Adrenal gland (tissue), 12 donors: Measurements from ENCODE around the gene FAM89B. TPM values are rescaled to one million over a fixed set of nuclear protein-coding genes. Genes with fewer than 3 reads are reported as not detected.

Experiments used
- DNase-seq, 7 donors: peaks; one replicate each; pipeline ENCODE4 v3.0.0-alpha.2; 2019 to 2020
- H3K27ac ChIP-seq, 5 donors: fragments of 200-600 bp; sonication (generic) in 4 of 5; 1 replicate in 3 of 5; 2 replicates in 2 of 5; pipeline versions ENCODE4 v1.5.1 to v1.8.0; 2016 to 2020; ENCODE audit warnings: mild to moderate bottlenecking in 1 of 5
- H3K27me3 ChIP-seq: fragments of 200-600 bp; 2 replicates; pipeline ENCODE4 v1.8.0; 2021
- H3K36me3 ChIP-seq, 2 donors: fragments of 200-600 bp; replicated peaks in 1 of 2; 1 replicate in 1 of 2; 2 replicates in 1 of 2; pipeline versions ENCODE4 v1.5.1 to v1.8.0; 2018 to 2022
- H3K4me1 ChIP-seq, 2 donors: fragments of 200-600 bp; replicated peaks in 1 of 2; 1 replicate in 1 of 2; 2 replicates in 1 of 2; pipeline versions ENCODE4 v1.5.1 to v1.8.0; 2018 to 2021
- H3K4me3 ChIP-seq, 4 donors: fragments of 200-600 bp; sonication (generic) in 3 of 4; one replicate each; pipeline ENCODE4 v1.5.1; 2016 to 2018
- H3K9me3 ChIP-seq, 3 donors: fragments of 200-600 bp; sonication (generic) in 1 of 3; replicated peaks in 1 of 3; 1 replicate in 2 of 3; 2 replicates in 1 of 3; pipeline versions ENCODE4 v1.5.1 to v1.8.0; 2016 to 2021
- CTCF ChIP-seq, 6 experiments: fragments of 450-650 bp in 4 of 6; fragments of 200-600 bp in 2 of 6; sonication (generic) in 1 of 6; IDR thresholded peaks; 1 replicate in 5 of 6; 2 replicates in 1 of 6; pipeline versions ENCODE4 v1.5.1 to v1.8.0; 2016 to 2021; ENCODE audit warnings: antibody characterized with exemption in 6 of 6, mild to moderate bottlenecking in 2 of 6, moderate library complexity in 1 of 6
- POLR2A ChIP-seq, 2 donors: fragments of 450-650 bp; IDR thresholded peaks; one replicate each; pipeline ENCODE4 v1.6.1; 2017; ENCODE audit warnings: antibody characterized with exemption in 2 of 2, mild to moderate bottlenecking in 2 of 2, moderate library complexity in 1 of 2
- WGBS, 4 donors: extraction: QIAGEN DNeasy Blood & Tissue Kit in 2 of 4; methylation state at CpG; one replicate each; pipeline versions ENCODE4 v1.1.5 to v1.1.7; 2013 to 2017; 5-methylcytosine and 5-hydroxymethylcytosine counted together
- intact Hi-C, 2 donors: fragments of 100-400 bp; cut with DNase I; formaldehyde crosslinking; loops; one replicate each; pipeline versions ENCODE4 v1.14.1 to v1.15.0; 2022 to 2023
- polyA plus RNA-seq, 3 donors: library from polyadenylated mRNA; stranded (reverse); fragments of 200-250 nt in 2 of 3; fragments of 350-450 nt in 1 of 3; fragmentation: Illumina TruSeq in 1 of 3; extraction: RNeasy Lipid Tissue Mini Kit (QIAGEN cat#74804) in 1 of 3; gene quantifications; one replicate each; pipeline ENCODE4 v1.2.3, GENCODE V29; 2013 to 2014
- small RNA-seq, 2 donors: library from RNA; depleted of rRNA; stranded (forward); fragments of <200 nt; gene quantifications; one replicate each; pipeline ENCODE3, GENCODE V24; 2016
- total RNA-seq, 9 donors: library from RNA; depleted of rRNA in 4 of 9; stranded (reverse); fragments of >200 nt in 4 of 9; fragments of 120-200 nt in 1 of 9; fragmentation: NEBNext Ultra II Directional in 1 of 9; extraction: Animal tissue kit (Norgen Biotek cat#: 25700) in 1 of 9; gene quantifications; one replicate each; pipeline versions ENCODE4 v1.1.0 to v1.2.4, GENCODE V29; 2013 to 2023
- donor health status: healthy with polysubstance abuse.
- donor health status: Bipolar disorder and iron deficiency.
- donor health status: DM: yes; HTN: yes; CAD: no.
- donor health status: DM: no; HTN: no; CAD: no.
- donor health status: DM: no; HTN: no; CAD: no.
- donor health status: DM: yes; HTN: yes; CAD: no.

FAM89B gene
- total and polyA plus RNA-seq, 12 donors: 7.0 to 77.1 (median 45.9) TPM

- no peaks in the 10 kb centered on the region for H3K9me3 ChIP-seq
- 88 to 97% (median 96%) methylated on average over 7 to 14 of the region's 14 CpGs for WGBS, 4 donors
- H3K4me1 ChIP-seq: no peaks in the 10 kb centered on the region
- intact Hi-C loops: no loop called here
- no peak for DNase-seq
- H3K27me3 ChIP-seq: no peaks in the 10 kb centered on the region
- no peak for TF ChIP-seq POLR2A (IDR thresholded peaks at IDR 0.05)
- no peak for TF ChIP-seq CTCF (IDR thresholded peaks at IDR 0.05)
- no peak overlapping the region for H3K4me3 ChIP-seq
- peaks cover 0 to 96% of the 10 kb centered on the region in 2 donors for H3K36me3 ChIP-seq
- no peak overlapping the region for H3K27ac ChIP-seq
These were observed 50.8 kb downstream of the FAM89B start for GRCh38 chr11:65623177-65623576.

Small RNAs within 50 kb of the gene (small RNA-seq; reads per million reads assigned to genes)
- gene AP001362.1: 0 reads per million in 2 donors

Other genes starting within 250 kb of the FAM89B start
- gene DPF2, start 238.7 kb upstream of the FAM89B start, total RNA-seq: 10 to 100 TPM; 28.3 to 73.7 (median 49.1) TPM
- gene DPF2, start 238.7 kb upstream of the FAM89B start, polyA plus RNA-seq: 10 to 100 TPM; 23.2 to 34.7 (median 30.4) TPM
- gene TIGD3, start 217.8 kb upstream of the FAM89B start, total RNA-seq: under 1 TPM; 0.11 to 0.96 (median 0.33) TPM
- under 1 TPM in 2 of 3 donors, not detected in 1; 0.27 to 0.40 TPM for gene TIGD3, start 217.8 kb upstream of the FAM89B start, polyA plus RNA-seq
- gene SLC25A45, start 189.9 kb upstream of the FAM89B start, total RNA-seq: 10 to 100 TPM in 1 of 9 donors, 1 to 10 TPM in 8; 1.1 to 12.7 (median 6.0) TPM
- 10 to 100 TPM in 2 of 3 donors, 1 to 10 TPM in 1; 2.4 to 21.0 (median 14.7) TPM for gene SLC25A45, start 189.9 kb upstream of the FAM89B start, polyA plus RNA-seq
- 10 to 100 TPM; 17.6 to 52.1 (median 39.6) TPM for gene FRMD8, start 185.9 kb upstream of the FAM89B start, total RNA-seq
- gene FRMD8, start 185.9 kb upstream of the FAM89B start, polyA plus RNA-seq: 10 to 100 TPM in 2 of 3 donors, 1 to 10 TPM in 1; 5.3 to 21.3 (median 20.4) TPM
- 1,000 to 10,000 TPM in 3 of 9 donors, 100 to 1,000 TPM in 4, 10 to 100 TPM in 2; 20.9 to 1,661 (median 217) TPM for gene NEAT1, start 149.7 kb upstream of the FAM89B start, total RNA-seq
- 1,000 to 10,000 TPM in 2 of 3 donors, 100 to 1,000 TPM in 1; 216 to 6,838 (median 2,645) TPM for gene NEAT1, start 149.7 kb upstream of the FAM89B start, polyA plus RNA-seq
- gene MALAT1, start 73.5 kb upstream of the FAM89B start, total RNA-seq: over 10,000 TPM in 5 of 9 donors, 1,000 to 10,000 TPM in 4; 5,921 to 17,143 (median 10,534) TPM
- gene MALAT1, start 73.5 kb upstream of the FAM89B start, polyA plus RNA-seq: 1,000 to 10,000 TPM in 1 of 3 donors, 100 to 1,000 TPM in 2; 237 to 9,519 (median 973) TPM
- 100 to 1,000 TPM; 105 to 240 (median 147) TPM for gene SCYL1, start 47.5 kb upstream of the FAM89B start, total RNA-seq
- 100 to 1,000 TPM in 2 of 3 donors, 10 to 100 TPM in 1; 52.3 to 395 (median 329) TPM for gene SCYL1, start 47.5 kb upstream of the FAM89B start, polyA plus RNA-seq
- 100 to 1,000 TPM in 7 of 9 donors, 10 to 100 TPM in 2; 43.4 to 362 (median 218) TPM for gene LTBP3, start 14.2 kb upstream of the FAM89B start, total RNA-seq
- gene LTBP3, start 14.2 kb upstream of the FAM89B start, polyA plus RNA-seq: 100 to 1,000 TPM in 2 of 3 donors, 10 to 100 TPM in 1; 40.2 to 323 (median 265) TPM
- 10 to 100 TPM; 34.0 to 83.4 (median 51.2) TPM for gene ZNRD2, start 2.1 kb upstream of the FAM89B start, total RNA-seq
- gene ZNRD2, start 2.1 kb upstream of the FAM89B start, polyA plus RNA-seq: 100 to 1,000 TPM in 2 of 3 donors, 1 to 10 TPM in 1; 9.4 to 135 (median 120) TPM
- 10 to 100 TPM; 11.8 to 56.3 (median 35.2) TPM for gene EHBP1L1, start 3.5 kb downstream of the FAM89B start, total RNA-seq
- gene EHBP1L1, start 3.5 kb downstream of the FAM89B start, polyA plus RNA-seq: 10 to 100 TPM in 2 of 3 donors, 1 to 10 TPM in 1; 8.7 to 68.0 (median 33.9) TPM
- 1 to 10 TPM in 1 of 9 donors, under 1 TPM in 4, not detected in 4; 0.06 to 1.5 (median 0.23) TPM for gene KCNK7, start 23.3 kb downstream of the FAM89B start, total RNA-seq
- gene KCNK7, start 23.3 kb downstream of the FAM89B start, polyA plus RNA-seq: 10 to 100 TPM in 1 of 3 donors, 1 to 10 TPM in 1, not detected in 1; 2.4 to 12.5 TPM
- 10 to 100 TPM; 20.7 to 84.4 (median 55.7) TPM for gene MAP3K11, start 41.7 kb downstream of the FAM89B start, total RNA-seq
- gene MAP3K11, start 41.7 kb downstream of the FAM89B start, polyA plus RNA-seq: 100 to 1,000 TPM in 1 of 3 donors, 10 to 100 TPM in 2; 11.1 to 143 (median 85.2) TPM
- gene PCNX3, start 43.2 kb downstream of the FAM89B start, total RNA-seq: 10 to 100 TPM; 11.7 to 45.0 (median 41.2) TPM
- gene PCNX3, start 43.2 kb downstream of the FAM89B start, polyA plus RNA-seq: 10 to 100 TPM in 2 of 3 donors, 1 to 10 TPM in 1; 9.0 to 29.9 (median 19.2) TPM
- gene SIPA1, start 65.6 kb downstream of the FAM89B start, total RNA-seq: 100 to 1,000 TPM in 1 of 9 donors, 10 to 100 TPM in 8; 28.0 to 108 (median 74.1) TPM
- 100 to 1,000 TPM in 2 of 3 donors, 1 to 10 TPM in 1; 8.7 to 377 (median 171) TPM for gene SIPA1, start 65.6 kb downstream of the FAM89B start, polyA plus RNA-seq
- gene RELA, start 90.4 kb downstream of the FAM89B start, total RNA-seq: 10 to 100 TPM; 19.3 to 76.2 (median 69.5) TPM
- 10 to 100 TPM; 38.2 to 64.6 (median 46.7) TPM for gene RELA, start 90.4 kb downstream of the FAM89B start, polyA plus RNA-seq
- 10 to 100 TPM; 55.9 to 89.6 (median 62.8) TPM for gene KAT5, start 139.7 kb downstream of the FAM89B start, total RNA-seq
- gene KAT5, start 139.7 kb downstream of the FAM89B start, polyA plus RNA-seq: 100 to 1,000 TPM in 2 of 3 donors, 10 to 100 TPM in 1; 52.0 to 199 (median 107) TPM
- gene RNASEH2C, start 148.3 kb downstream of the FAM89B start, total RNA-seq: 100 to 1,000 TPM in 6 of 9 donors, 10 to 100 TPM in 3; 69.7 to 170 (median 112) TPM
- gene RNASEH2C, start 148.3 kb downstream of the FAM89B start, polyA plus RNA-seq: 100 to 1,000 TPM in 1 of 3 donors, 10 to 100 TPM in 2; 13.5 to 109 (median 79.5) TPM
- 10 to 100 TPM in 8 of 9 donors, 1 to 10 TPM in 1; 4.8 to 30.8 (median 17.2) TPM for gene AP5B1, start 208.4 kb downstream of the FAM89B start, total RNA-seq
- 1 to 10 TPM; 1.9 to 8.2 (median 3.4) TPM for gene AP5B1, start 208.4 kb downstream of the FAM89B start, polyA plus RNA-seq
- not detected for gene OVOL1, start 214.5 kb downstream of the FAM89B start, total RNA-seq
- gene OVOL1, start 214.5 kb downstream of the FAM89B start, polyA plus RNA-seq: under 1 TPM in 1 of 3 donors, not detected in 2; 0.07 TPM